ENCODE measurements around the gene GFY. TPM values are rescaled to one million over a fixed set of nuclear protein-coding genes. Genes with fewer than 3 reads are reported as not detected.
"Not testable (repeated sequence)": the region's sequence is repeated elsewhere in the genome, so short reads cannot be mapped to it uniquely, and the experiment has no call there.

GFY gene
- total RNA-seq, 3 donors from 2014 or later, result not detected

DNA sequence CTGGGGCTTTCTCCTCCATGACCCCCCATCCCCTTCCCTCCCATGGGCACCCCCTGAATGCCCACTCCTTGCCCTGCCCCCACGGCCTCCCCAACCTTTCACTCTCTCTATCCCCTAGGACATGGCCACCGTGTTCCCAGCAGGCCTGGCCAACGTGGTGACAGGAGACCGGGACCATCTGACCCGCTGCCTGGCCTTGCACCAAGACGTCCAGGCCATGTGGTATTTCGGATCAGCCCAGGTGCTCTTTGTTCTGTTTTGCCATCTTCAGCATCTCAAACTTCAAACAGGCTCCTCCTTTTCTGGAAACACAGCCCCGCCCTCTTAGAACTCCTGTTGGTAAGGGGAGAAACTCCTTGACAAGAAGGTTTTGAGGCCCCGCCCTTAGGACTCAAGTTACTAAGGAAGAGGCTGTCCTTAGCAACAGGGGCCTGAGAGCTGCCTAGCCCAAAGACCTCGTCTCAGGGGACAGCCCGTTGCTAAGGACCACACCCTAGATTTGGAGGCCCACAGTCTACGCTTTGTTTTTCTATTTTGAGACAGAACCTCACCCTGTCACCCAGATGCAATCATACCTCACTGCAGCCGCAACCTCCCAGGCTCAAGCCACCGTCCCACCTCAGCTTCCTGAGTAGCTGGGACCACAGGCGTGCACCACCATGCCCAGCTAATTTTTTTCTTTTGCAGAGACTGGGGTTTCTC, 43.7 kb downstream of the GFY start:
- no peaks in the 10 kb centered on the region for H3K36me3 ChIP-seq
- H3K4me3 ChIP-seq, result peak overlapping the region in 1 of 3 donors; percentile 37
- peak overlapping the region; percentile 74 to 94 for H3K27ac ChIP-seq
- no peaks in the 10 kb centered on the region for H3K4me1 ChIP-seq
- H3K9me3 ChIP-seq, result no peaks in the 10 kb centered on the region
- peak in 1 of 2 donors; percentile 69 for DNase-seq (ENCODE audit: low spot score in 2 of 2)
- intact Hi-C loops (cut with DNase I; ENCODE audit: low total_unique reads), result no loop called here
- H3K27me3 ChIP-seq, result no peaks in the 10 kb centered on the region
- peak in 2 of 3 donors; percentile 7 to 26 for TF ChIP-seq POLR2AphosphoS5 (IDR thresholded peaks at IDR 0.05)
- TF ChIP-seq, protein P1, sequence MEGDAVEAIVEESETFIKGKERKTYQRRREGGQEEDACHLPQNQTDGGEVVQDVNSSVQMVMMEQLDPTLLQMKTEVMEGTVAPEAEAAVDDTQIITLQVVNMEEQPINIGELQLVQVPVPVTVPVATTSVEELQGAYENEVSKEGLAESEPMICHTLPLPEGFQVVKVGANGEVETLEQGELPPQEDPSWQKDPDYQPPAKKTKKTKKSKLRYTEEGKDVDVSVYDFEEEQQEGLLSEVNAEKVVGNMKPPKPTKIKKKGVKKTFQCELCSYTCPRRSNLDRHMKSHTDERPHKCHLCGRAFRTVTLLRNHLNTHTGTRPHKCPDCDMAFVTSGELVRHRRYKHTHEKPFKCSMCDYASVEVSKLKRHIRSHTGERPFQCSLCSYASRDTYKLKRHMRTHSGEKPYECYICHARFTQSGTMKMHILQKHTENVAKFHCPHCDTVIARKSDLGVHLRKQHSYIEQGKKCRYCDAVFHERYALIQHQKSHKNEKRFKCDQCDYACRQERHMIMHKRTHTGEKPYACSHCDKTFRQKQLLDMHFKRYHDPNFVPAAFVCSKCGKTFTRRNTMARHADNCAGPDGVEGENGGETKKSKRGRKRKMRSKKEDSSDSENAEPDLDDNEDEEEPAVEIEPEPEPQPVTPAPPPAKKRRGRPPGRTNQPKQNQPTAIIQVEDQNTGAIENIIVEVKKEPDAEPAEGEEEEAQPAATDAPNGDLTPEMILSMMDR (IDR thresholded peaks at IDR 0.05), result no peak

GRCh38 chr19:49469828-49470614, 44.8 kb downstream of the GFY start:
- intact Hi-C loops (cut with DNase I; ENCODE audit: low total_unique reads), result no loop called here
- no peaks in the 10 kb centered on the region for H3K27me3 ChIP-seq
- H3K4me3 ChIP-seq, result no peak overlapping the region
- H3K36me3 ChIP-seq, result no peaks in the 10 kb centered on the region
- H3K27ac ChIP-seq, result no peak overlapping the region
- no peaks in the 10 kb centered on the region for H3K4me1 ChIP-seq
- TF ChIP-seq POLR2AphosphoS5 (IDR thresholded peaks at IDR 0.05) (no peak), POLR2A (IDR thresholded peaks at IDR 0.05) (no peak)
- TF ChIP-seq, protein P1 (IDR thresholded peaks at IDR 0.05), result no peak
- no peaks in the 10 kb centered on the region for H3K9me3 ChIP-seq
- no peak for DNase-seq (ENCODE audit: low spot score in 2 of 2)

GRCh38 chr19:49470615-49470978, 45.4 kb downstream of the GFY start:
- intact Hi-C loops (cut with DNase I; ENCODE audit: low total_unique reads), result no loop called here
- no peak overlapping the region for H3K27ac ChIP-seq

DNA sequence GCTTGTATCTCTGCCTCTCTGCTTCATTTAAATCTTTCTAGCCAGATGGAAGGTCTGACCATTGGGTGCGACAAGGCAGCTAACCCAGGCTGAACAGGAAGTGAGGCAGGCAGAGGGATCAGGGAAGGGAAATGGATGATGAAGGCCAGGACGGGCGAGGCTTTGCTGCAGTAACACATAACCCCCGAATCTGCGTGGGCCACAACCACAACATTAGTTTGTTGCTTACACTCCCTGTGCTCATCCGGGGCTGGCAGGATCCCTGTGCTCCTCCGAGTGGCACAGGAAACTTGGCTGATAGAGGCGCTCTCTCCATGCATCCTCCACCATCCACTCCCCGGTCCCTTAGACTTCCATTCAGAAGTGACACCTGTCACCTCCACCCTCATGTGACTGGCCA, 47.7 kb downstream of the GFY start:
- Histone ChIP-seq H3K27ac (peak overlapping the region in 1 of 2 donors; percentile 26), H3K4me3 (no peak overlapping the region), H3K4me1 (no peaks in the 10 kb centered on the region), H3K9me3 (no peaks in the 10 kb centered on the region), H3K36me3 (no peaks in the 10 kb centered on the region), H3K27me3 (no peaks in the 10 kb centered on the region)
- intact Hi-C loops (cut with DNase I; ENCODE audit: low total_unique reads), result no loop called here
- DNase-seq (ENCODE audit: low spot score in 2 of 2), result no peak
- no peak for TF ChIP-seq POLR2AphosphoS5 (IDR thresholded peaks at IDR 0.05)
- no peak for TF ChIP-seq POLR2A (IDR thresholded peaks at IDR 0.05)
- TF ChIP-seq, protein P1 (IDR thresholded peaks at IDR 0.05), result no peak

More at GRCh38 chr19:49470615-49470978, 45.4 kb downstream of the GFY start:
- no peak for DNase-seq (ENCODE audit: low spot score in 2 of 2)
- TF ChIP-seq POLR2AphosphoS5 (IDR thresholded peaks at IDR 0.05) (no peak), POLR2A (IDR thresholded peaks at IDR 0.05) (no peak)
- TF ChIP-seq, protein P1 (IDR thresholded peaks at IDR 0.05), result no peak
- no peaks in the 10 kb centered on the region for H3K4me1 ChIP-seq
- no peak overlapping the region for H3K4me3 ChIP-seq
- no peaks in the 10 kb centered on the region for H3K9me3 ChIP-seq
- H3K36me3 ChIP-seq, result no peaks in the 10 kb centered on the region
- no peaks in the 10 kb centered on the region for H3K27me3 ChIP-seq

GRCh38 chr19:49473501-49473867, 48.3 kb downstream of the GFY start:
- intact Hi-C loops (cut with DNase I; ENCODE audit: low total_unique reads); DNase-seq (ENCODE audit: low spot score in 2 of 2); H3K9me3 ChIP-seq; H3K27me3 ChIP-seq; H3K4me1 ChIP-seq; H3K36me3 ChIP-seq: not testable (repeated sequence)
- H3K4me3 ChIP-seq, result peak overlapping the region; percentile 77 to 84 (median 82)
- H3K27ac ChIP-seq, result peak overlapping the region; percentile 79 to 83

All from breast epithelium (tissue), 4 donors.